HG03097 (cell line): ENCODE measurements around the gene RPS2.
A peak's percentile ranks its signal among the peaks of the same experiment; 100 is the strongest.
"Not testable (repeated sequence)": the region's sequence is repeated elsewhere in the genome, so short reads cannot be mapped to it uniquely, and the experiment has no call there.

ENCODE experiments used
- ATAC-seq: cut with Tn5 transposase; IDR thresholded peaks from one replicate; pipeline ENCODE4 v1.9.1; 2021; ENCODE audit not compliant: unreplicated experiment, low FRiP score

Gene RPS2

DNA sequence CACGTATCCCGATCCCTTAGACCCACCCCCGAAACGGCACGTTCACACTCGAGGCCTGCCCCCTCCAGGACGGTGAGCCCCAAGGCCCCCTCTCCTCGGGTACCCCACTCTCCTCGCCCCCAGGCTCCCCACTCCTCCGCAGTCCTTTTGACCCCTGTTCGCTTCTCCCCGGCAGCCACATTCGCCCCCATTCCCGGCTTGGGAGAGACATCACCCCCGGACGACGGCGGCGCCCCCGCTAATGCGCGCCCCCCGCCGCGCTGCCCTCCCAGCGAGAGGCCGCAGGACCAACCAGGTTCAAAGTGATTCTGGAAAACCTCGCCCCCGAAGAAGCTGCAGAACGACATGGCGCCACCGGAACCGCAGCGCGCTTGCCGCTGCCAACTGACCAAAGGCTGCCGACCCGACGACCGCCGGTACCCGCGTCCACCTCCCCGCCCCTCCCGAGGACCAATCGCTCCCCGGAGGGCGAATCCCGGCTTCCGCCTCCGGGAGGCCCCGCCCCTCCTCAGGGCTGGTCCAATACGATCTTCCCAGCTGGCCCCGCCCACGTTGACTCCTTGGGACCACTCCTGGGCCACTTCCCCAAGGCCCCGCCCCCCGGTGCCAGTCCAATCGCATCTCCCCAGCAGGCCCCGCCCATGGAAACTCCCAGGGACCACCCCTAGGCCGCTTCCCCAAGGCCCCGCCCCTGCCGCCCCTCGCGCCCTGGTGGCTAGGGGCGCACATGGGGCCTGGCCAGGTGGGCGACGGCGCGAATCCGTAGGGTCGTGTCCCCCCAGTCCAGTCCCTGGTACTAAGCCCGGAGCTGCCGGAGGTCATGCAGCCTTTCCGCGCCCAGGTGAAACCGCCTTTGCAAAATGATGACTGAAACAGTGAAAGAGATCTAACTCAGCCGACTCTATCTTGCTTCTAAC is 21.6 kb downstream of the RPS2 start, which contains the start of gene MSRB1:
TSS of gene MSRB1 (minus strand) at position 390 of the 917 bp plus-strand sequence. CDS start at position 347, 43 bp downstream.
- ATAC-seq = peak; percentile 82

DNA sequence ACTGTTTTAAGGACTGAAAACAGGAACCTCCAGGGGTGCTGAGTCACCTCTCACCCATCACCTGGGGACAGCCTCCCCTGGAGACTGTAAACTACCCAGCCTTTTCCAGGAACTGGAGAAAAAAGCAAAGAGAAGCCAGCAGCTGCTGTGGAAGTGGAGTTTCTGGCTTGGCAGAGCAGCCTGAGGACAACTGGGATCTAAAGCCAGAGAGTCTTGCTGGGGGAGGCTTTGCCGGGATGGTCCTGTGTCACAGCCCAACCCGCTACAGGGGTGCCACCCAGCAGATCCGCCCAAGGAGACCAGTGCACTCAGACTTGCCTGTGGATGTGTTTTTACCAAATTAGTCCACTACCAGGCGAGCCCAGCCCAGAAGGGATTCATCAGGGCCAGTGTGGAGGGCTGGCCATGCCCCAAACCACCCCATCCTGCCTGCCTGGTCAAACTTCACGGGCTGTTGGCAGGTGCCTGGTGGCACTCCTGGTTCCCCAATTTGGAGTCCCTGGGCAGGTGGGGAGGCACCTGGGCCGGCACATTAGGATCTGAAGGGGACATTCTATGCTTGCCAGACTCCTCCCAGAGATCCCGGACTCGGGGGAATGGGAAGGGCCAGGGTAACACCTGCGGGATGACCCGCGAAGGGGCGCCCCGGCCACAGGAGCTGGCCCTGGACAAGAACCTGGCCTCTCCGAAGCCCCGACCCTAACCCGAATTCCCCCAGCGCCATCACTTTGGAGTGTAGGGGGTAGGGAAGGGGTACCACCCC is 22.4 kb downstream of the RPS2 start:
- no peak for ATAC-seq

DNA sequence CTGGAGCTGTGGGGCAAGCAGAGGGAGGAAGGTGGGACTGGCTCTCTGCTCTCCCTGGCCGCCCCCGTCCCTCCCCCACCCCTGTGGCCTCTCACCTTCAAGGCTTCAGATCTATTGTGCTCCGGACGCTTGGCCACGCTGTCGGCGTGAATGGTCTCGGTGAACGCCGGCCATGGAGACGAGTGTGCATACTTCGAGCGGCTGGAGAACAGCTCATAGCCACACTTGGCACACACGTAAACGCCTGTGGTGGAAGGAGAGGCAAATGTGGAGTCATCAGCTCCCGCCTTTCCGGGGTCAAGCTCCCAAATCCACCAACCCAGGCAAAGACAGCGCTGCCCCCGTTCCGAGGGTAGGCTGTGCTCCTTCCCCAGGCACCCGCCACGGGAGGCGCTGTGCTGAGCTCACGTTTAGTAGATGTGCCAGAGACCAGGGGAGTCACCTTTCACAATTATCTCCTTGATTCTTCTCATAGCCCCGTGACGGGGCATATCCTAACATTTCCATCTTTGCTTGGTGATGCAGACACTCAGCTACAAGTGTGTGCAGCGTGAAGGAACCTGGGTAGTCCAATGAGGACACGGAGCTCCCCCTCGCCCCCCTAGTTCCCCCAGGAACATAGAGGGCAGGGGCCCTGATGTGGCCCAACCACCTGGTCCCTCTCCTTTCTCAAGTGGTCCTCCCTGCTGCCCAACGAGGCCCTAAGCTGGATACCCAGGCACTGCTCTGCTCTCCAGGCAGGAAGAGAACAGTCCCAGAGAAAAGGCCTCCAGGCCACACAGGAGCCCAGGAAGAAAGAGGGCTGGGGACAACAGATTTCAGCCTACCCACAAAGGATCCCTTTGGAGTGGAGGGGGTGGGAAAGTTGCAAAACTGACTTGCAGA is 23.2 kb downstream of the RPS2 start:
- no peak for ATAC-seq

DNA sequence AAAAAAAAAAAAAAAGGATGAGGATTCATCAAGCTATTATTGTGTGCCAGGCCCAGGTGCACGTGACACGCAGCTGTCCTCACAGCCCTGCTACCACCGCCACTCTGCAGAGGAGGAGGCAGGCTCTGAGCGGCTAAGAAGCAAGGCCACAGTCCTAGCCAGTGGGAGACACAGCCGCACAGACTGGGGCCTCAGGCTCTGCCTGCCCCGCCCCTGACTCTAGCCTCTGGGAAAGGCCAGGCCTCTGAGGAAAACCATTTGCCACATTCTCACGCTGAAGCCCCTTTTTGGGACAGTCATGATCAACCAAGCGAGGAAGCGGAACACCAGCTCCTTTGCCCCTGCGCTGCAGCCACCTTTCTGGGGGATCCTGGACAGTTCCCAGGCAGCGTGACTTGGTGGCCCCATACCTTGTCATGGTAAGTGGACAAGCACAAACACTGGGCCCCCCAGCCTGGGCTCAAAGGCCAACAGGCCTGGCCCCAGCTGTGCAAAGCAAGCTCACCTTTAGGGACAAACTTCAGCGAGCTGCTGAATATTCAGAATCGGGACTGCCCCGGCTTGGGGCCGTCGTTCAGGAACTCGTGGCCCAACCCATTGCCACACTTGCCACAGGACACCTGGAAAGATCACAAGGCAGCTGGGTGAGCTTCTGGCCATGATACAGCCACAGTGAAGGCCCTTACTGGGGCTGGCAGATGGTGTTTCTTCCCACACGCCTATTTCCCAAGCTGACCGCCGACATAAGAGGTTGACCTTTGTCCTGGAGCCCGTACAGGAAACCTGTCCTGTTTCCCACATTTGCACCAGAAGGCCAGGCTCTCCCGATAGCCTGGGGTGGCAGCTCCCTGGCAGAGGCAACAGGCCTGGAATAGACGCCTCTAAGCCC is 24.1 kb downstream of the RPS2 start:
- no peak for ATAC-seq

DNA sequence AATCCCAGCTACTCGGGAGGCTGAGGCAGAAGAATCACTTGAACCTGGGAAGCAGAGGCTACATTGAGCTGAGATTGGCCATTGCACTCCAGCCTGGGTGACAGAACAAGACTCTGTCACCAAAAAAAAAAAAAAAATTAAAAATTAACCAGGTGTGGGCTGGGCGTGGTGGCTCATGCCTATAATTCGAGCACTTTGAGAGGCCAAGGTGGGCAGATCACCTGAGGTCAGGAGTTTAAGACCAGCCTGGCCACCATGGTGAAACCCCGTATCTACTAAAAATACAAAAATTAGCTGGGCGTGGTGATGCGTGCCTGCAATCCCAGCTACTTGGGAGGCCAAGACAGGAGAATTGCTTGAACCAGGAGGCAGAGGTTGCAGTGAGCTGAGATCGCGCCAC is 24.8 kb downstream of the RPS2 start:
- ATAC-seq = not testable (repeated sequence)

DNA sequence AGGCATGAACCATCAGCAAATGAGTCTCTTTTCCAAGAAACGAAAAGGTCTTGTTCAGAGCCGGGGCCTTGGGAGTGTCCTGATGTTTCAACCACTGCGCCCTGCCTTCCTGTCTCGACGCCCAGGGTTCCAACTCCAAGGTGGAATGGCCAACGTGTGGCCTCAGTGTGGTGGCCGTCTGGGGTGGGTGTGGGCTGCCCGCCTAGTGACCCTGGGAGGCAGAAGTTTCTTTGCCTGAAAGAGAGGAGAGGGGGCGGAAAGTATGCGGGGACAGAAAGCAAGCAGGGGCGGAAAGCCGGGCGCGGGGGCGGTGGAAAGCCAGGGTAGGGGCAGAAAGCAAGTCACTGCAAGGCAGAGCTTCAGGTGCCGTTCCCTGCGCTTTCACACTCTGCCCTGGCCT is 25.7 kb downstream of the RPS2 start:
- no peak for ATAC-seq

DNA sequence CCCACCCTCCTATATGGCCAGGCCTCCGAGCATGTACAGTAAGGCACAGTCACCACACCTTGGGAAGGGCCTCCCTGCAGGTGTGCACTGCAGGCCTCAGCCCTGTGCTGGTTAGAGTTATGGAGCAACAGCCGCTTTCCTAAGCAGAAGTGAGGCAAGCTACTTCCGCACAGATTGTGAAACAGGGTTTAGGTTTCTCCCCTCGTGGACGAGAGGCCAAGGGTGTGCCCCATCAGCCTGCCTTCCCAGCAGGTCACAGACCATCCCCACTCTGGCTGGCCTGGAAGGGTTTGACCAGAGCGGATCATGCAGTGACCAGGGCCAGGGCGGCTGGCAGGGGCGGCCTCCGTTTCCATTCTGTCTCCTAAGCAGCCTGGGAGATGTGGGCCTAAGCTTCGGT is 26.3 kb downstream of the RPS2 start:
- no peak for ATAC-seq

DNA sequence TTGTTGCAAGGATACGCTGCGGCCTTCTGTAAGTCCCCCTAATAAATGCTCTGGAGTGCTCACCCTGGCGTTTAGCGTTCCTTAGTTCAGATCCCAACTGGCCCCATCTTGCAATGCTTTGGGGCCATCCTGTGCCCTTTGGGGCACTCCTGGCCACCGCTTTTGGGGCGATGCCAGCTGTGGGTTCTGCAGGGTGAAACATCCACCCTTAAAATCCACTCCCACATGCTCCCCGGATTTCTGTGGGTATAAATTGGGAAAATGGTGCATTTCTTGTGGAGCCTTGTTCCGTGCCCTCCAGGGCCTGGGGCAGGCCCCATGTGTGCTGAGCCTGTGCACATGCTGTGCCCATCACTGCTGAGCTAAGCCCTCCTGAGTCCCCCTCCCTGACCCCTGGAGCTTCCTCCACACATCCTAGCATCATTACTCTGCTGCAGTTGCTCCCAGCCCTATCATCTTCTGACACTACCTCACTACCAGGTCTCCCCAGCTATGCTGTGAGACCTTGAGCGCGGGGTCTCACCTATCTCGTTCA is 27.6 kb downstream of the RPS2 start:
- ATAC-seq = no peak

DNA sequence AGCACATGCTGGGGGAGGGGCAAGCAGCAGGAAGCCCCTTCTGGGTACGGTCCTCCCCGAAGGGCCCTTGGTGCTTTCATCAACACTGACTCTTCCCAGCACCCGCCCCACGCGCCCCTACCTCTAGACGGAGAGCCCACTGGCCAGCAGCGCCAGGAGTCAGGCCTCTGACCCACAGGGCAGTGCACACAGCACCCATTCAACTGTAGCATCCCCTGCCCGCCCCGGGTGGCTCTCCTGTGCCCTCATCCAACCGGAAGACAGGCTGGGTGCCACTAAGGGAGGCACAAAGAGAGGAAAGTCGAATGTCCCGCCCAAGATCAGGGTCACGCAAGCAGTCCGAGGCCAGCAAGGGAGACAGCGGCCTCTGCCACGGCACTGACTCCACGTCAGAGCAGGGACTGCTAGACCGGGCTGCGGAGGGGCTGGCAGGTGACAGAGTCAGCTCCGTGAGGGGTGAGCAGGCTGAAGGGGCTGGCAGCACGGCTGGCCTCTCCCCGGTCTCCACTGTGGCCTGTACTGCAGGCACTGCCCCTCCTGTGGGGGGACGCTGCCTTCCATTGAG is 31.4 kb downstream of the RPS2 start:
- ATAC-seq = no peak

DNA sequence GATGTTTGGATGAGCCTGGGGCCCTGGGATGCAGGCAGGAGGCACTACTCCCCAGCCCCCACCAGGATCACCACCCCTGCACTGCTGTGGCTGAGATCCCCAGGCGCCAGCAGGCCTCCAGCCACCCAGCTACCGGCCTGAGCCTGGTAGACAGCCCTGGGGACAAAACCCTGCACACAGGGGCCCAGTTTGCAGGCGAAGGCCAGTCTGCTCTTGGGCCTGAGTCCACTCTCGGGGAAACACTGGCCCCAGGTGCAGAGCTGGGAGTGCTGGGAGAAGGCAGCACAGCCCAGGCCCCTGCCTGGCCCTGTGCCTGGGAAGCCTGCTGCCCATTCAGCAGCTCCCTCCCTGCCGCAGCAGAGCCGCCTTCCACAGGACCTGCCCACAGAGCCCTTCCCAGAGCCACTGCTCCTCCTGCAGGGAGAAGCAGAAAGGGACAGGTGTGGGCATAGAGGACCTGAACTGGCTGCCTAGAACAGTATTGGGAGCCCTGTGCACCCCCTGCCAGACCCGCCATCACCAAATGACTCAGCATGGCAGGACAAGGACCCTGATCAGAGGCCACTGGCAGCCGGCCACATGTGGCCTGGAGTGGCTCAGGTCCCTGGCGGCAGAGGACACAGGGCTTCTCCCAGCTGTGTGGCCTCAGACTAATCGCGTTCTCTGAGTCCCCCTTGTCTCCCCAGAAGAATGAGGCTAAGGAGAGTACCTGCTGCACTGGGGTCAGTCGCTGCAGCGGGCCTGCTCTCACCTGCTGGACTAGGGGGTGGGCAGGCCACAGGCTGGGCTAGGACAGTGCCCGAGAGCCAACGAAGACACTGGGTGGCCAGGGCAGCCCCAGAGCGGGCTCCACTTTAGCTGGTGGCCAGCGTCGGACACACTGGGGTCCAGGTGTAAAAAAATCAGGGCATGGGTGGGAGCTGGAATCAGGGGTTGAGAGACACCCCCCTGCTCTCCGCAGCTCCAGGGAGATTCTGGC is 32.3 kb downstream of the RPS2 start:
- ATAC-seq = no peak

DNA sequence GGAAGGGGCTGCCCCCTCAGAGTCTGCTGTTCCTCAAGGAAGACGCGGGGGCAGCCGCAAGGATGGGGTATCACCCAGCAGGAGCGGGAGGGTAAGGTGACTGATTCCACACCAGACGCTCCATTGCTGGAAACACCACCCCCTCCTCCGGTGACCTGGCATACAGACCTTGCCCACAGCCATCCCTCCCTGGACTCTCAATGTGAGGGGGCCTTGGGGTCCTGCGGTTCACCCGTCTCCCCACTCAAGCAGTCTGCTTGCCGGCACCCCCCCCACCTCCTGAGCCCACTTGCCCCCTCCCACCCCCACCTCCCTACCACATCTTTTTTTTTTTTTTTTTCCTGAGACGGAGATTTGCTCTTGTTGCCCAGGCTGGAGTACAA is 34.3 kb downstream of the RPS2 start:
- no peak for ATAC-seq

DNA sequence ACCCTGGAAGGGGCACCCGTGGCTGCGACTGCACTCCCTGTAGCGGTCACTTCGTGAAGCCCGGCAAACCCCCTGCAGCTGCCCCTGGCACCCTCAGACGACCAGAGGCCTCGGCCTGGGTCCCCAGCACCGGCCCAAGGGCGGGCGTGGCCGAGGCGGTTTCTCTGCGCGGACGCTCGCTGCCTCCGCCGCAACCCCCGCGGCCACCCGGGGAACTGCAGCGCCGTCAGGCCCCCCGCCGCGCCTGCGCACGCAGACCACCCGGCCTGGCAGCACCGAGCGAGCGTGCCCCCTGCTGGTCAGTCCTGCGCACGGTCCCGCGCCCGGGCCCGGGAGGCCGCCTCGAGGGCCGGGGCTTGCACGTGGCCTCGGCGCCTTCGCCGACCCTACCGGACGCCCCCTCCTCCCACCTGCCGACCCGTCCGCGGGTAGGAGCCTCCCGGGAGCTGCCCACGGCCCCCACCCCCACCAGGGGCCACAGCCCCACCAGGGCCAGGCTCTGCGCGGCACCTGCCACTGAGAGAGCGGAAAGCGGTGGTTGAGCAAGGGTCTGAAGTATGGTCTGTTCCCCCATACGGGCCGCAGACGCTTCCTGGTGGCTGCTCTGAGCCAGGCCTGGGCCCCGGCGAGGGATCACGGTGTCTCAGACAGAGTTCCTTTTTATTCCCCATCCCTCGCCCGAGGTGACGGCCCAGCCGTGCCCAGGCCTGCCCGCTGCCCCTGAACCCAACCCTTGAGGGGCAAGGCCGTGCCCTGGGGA is 34.9 kb downstream of the RPS2 start:
- ATAC-seq = peak; percentile 76

DNA sequence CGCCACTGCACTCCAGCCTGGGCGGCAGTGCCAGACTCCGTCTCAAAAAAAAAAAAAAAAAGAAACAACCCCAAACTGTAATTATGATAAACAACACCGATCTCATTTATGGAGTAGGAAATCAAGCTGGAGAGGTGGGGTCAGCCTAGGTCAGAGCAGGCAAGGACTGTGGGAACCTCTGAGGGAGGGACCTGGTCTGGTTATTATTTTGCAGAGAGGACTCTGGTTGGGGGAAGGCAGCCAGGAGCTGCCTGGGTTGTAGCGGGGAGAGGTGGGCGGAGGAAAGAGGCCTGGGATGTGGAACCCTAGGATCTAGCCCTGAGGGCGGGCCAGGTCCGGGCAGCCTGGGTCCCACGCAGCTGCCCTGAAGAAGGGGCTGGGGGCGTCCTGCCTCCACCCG is 35.5 kb downstream of the RPS2 start:
- ATAC-seq = no peak

DNA sequence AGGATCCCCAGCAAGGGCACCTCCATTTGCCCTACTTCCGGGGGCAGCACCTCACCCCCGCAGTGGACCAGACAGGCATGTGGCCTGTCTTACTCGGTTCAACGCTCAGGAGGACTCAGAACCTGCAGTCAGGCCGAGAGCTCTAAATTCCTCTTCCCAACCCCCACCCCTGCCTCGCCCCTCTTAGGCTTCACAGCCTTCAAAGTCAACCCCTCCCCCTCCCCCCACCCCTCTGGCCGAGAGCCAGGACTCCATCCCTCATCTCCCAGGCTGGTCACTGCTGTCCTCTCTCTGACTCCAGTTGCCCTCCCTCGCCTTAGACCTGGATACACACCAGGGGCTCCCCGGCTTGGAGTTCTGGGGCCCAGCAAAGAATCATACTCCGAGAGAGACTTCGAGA is 38.4 kb downstream of the RPS2 start:
- ATAC-seq = no peak

DNA sequence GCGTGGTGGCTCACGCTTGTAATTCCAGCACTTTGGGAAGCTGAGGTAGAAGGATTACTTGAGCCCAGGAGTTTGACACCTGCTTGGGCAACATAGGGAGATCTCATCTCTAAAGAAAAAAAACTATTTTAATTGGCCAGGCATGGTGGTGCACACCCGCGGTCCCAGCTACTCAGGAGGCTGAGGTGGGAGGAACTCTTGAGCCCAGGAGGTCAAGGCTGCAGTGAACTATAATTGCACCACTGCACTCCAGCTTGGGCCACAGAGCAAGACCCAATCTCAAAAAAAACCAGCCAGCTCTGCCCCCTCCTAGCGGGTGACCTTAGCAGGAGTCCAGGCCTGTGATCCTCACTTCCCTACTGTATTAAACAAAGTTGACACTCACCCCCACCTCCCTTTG is 40.5 kb downstream of the RPS2 start:
- ATAC-seq = no peak

DNA sequence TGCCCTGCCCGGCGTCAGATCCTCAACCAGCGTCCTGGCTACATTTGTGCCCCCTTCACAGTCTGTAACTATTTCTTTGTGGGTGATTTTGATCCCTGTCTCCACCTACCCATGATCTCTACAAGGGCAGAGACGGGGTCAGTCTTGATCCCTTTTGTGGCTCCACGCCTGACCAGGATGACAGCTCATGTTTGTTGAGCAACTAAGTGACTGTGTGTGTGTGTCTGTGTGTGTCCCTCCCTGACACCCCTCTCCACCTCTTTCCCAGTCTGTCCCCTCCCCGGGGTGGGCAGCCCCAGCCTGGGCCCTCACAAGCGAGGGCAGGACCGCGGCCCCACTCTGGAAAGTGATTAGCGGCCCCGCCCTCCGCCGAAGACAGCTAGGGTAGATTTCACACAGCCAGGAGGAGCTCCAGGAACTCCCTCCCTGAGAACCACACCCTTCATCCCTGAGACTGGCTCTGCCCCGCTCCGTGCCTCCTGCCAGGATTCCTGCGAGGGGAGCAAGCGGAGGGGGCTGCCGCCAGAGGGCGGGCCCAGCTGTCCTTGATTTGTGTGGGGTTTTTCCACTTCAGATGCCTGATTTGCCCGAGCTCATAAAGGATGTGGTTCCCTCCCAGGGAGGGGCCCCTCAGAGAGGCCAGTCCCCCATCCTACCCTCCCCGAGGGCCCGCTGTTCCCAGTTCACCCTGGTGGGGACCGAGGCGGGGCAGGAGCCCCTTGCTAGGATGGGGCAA is 41.2 kb downstream of the RPS2 start:
- ATAC-seq = no peak

DNA sequence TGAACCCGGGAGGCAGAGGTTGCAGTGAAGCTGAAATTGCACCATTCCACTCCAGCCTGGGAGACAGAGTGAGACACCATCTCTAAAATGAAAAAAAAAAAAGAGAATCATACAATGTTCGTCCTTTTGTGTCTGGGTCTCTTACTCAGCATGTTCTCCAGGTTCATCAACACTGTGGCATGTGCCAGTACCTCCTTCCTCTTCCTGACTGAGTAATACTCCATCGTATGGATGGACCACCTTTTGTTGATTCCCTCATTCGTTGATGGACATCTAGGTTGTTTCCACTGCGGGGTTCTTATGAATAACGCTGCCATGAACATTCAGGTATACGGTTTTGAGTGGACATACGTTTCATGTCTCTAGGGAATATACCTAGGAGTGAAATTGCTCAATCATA is 42.3 kb downstream of the RPS2 start:
- ATAC-seq = no peak
